Measurements from ENCODE around the gene EXOC1L.

EXOC1L gene

GRCh38 chr4:55819634-55820033 lies at the start of gene EXOC1L:
Gene EXOC1L (plus strand): TSS chr4:55819790. CDS start chr4:55820027, 237 bp downstream.
- DNase-seq = no peak

- no peak for DNase-seq
These were observed 48.9 kb upstream of the EXOC1L start for GRCh38 chr4:55770662-55771061.

DNA sequence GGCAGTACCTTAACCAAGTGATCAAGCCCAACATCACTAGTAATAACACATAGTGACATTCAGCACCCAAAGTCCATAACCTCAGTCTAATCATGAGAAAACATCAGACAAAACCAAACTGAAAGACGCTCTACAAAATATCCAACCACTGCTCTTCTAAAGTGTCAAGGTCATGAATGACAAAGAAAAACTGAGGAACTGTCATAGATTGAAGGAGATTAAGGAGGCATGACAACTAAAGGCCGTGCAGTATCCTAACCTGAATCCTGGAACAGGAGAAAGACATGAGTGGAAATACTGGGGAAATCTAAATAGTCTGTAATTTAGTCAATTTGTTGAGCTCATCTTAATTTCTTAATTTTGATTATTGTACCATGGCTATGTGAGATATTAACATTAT lies 38.2 kb upstream of the EXOC1L start:
- DNase-seq = no peak

DNA sequence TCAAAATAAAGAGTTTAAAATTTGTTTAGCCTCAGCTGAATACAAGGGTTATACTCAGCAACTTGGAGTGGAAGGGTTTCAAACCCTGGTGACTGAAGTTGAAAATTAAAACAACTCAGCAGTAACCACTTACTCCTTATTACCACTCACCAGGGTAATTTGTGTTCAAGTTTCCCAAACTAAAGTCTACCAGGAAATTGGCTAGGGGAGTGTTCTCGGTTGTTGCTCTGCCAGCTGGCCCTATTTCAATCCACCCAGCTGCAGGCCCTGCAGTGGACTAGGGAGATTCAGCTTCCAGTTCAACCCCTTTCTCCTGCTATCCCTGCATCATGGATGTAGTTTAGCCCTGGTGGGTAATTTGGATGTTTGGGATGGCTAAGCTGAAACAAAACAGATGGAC lies 37.8 kb upstream of the EXOC1L start:
- DNase-seq = no peak

DNA sequence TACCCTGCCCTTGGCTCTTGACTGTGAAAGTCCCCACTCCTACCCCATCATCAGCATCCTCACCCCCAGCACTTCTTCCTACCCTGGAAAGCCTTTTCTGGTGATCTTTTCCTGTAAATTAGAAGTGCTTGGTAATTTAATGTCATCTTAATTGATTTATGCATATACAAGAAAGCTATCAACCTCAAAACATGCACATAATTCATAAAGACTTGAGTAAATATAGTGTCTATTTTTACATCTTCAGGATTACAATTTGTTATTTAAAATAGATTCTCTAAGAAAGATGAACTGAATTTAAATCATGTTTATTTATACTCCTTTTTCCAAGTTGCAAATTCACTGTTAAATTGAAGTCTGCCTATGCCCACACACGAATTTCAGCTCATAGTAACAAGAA lies 36.0 kb upstream of the EXOC1L start:
- DNase-seq = no peak

GRCh38 chr4:55784747-55785146 lies 34.8 kb upstream of the EXOC1L start:
- no peak for DNase-seq

DNA sequence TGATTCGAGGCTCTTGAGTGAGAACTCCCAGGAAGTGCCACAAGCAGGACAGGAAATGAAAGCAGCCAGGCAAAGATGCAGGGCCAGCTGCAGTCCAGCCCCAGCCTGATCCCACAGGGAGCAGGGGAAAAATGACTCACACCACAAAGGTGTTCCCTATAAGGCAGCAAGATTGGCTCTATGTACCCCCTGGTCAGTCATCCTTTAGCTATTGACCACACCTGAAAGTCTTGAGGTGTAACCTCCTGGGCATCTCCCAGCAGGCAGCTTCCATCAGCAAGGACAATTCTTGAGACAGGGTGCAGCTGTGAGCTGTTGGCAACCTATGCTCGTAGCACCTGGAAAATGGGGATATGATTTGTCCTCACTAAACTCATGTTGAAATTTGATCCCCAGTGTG lies 27.9 kb upstream of the EXOC1L start:
- no peak for DNase-seq

GRCh38 chr4:55793479-55793878 lies 26.1 kb upstream of the EXOC1L start:
- no peak for DNase-seq

DNA sequence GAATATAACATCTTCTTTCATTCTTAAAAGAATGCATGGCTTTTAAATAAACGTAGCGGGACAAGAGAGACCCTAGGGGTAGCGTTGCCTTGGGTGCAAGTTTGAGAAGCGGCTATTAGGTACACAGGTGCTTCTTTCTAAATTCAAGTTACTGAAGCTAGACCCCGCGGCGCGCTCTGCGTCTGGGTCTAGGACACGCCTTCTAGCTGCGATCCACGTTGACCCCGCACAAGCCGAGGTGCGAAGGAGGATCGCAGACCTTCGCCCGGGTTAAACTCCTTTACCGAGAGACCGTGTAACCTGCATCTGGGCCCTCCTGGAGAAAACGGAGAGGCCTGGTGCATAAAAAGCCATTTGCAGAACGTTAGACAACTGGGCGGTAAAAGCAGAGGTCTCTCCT lies 25.5 kb upstream of the EXOC1L start:
- DNase-seq = no peak

GRCh38 chr4:55795341-55795740 lies 24.2 kb upstream of the EXOC1L start:
- DNase-seq = no peak

- DNase-seq = no peak
These were observed 18.1 kb upstream of the EXOC1L start for GRCh38 chr4:55801498-55801897.

- no peak for DNase-seq
These were observed 12.0 kb upstream of the EXOC1L start for GRCh38 chr4:55807556-55807955.

GRCh38 chr4:55808186-55808585 lies 11.4 kb upstream of the EXOC1L start:
- no peak for DNase-seq

GRCh38 chr4:55808632-55809031 lies 11.0 kb upstream of the EXOC1L start:
- DNase-seq = no peak

DNA sequence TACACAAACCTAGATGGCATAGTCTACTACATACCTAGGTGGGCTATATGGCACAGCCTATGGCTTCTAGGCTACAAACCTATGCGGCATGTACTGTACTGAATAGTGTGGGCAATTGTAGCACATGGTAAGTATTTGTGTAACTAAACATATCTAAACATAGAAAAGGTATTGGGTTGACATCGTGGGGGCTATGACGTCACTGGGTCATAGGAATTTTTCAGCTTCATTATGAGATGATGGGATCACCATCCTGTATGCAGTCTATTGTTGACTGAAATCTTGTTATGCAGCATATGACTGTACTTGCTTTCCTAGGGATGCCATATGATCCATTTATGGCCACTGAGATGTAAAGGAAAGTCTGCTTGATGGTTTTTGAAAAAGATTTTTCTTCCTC lies 1.9 kb upstream of the EXOC1L start:
- no peak for DNase-seq

GRCh38 chr4:55820279-55820678 lies 689 bp downstream of the EXOC1L start:
- no peak for DNase-seq

GRCh38 chr4:55822329-55822728 lies 2.7 kb downstream of the EXOC1L start:
- DNase-seq = no peak

DNA sequence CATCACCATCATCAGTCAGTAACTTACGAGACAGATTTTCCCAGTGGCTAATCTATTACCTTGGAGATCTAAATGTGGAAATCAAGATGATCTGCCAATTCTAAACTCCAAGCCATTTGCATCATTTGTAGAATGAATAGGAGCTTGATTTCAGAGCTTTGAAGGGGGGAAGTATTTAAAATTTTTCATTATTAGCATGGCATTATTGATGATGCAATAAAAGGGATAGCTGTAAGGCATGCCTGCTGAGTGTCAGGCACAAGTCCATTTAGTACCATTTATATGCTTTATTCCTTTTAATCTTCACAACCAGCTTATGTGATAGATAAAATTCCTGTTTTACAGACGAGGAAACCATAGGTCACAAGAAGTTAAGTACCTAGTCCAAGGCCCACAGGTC lies 5.3 kb downstream of the EXOC1L start:
- no peak for DNase-seq

- no peak for DNase-seq
These were observed 7.4 kb downstream of the EXOC1L start for GRCh38 chr4:55826986-55827385.

DNA sequence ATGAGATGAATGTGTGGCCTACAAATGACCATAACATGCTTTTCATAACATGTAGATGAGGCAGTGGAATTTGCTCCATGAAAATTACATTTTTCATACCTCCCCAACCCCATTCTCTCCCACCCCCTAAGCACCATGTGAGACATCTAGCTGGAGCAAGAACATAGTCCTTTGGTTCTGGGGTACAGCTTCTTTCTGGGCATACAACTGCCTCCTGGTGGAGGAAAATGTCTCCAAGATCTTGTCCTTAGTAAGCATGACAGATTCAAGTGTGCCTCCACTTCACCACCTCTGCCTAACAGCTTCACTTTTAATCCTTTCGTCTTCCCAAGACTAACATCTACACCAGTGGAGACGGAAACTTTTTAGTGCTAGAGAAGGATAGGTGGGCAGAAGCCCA lies 8.0 kb downstream of the EXOC1L start:
- DNase-seq = no peak

DNA sequence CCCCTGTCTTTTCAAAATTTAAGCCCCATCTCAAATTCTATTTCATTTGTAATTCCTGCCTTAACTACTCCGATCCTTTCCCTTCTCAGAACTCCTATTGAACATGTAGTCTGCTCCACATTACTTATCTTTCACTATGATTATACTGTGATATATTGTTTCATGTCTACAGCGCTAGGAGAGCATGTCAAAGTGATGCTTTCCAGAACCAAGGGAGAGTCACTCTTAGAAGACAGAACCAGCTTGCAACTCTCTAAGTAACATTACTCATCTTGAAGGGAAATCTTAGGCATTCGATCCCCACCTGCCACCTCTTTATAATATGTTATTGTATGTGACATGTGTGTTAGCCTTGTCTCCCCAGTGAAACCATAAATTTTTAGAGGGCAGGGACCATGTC lies 10.5 kb downstream of the EXOC1L start:
- no peak for DNase-seq

DNA sequence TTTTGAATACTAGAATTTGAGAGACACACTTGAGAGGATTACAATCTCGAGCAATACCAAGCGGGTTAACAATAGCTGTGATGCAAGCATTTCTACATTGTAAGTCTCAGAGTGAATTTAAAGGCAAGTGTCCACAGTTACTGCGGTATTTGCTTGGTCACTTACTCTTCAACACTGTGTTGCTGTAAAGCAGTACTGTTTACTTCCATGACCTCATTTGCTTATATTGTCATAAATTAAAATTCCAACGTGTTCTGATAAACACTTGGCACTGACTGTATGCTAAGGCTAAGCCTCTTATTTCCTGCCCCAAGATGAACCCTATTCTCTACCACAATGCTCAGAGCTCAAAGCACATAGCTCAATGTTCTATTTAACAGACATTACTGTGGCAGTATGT lies 11.1 kb downstream of the EXOC1L start:
- no peak for DNase-seq

DNA sequence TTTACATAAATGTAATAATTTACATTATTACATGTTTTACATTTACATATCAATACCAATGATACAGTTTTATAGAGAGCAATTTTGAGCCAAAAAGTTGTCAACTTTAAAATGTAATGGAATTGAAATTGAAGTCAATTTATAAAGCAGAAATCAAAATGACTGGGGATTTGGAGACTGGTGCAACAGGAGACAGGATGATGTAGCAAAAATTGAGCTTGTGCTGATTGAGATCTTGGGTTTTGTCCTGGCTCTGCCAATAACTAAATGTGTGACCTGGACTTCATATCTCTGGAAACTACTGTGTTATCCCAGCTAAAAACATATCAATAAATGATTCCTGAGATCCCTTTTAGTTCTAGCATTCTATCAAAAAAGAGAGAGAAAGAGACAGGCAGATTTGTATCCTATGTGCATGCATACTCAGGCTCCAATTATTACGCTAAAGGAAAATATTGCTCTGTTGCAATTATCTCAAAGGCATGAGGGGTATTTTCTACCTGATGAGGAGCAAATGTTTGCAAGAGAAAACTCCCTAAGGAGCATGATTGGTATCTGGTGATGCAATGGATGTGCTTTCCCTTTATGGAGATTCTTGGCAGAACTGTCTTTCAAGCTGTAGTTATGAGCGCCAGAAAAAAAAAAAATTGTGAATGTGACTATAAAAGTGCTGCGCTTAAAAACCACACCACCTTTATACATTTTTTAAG lies 14.7 kb downstream of the EXOC1L start:
- DNase-seq = no peak

DNA sequence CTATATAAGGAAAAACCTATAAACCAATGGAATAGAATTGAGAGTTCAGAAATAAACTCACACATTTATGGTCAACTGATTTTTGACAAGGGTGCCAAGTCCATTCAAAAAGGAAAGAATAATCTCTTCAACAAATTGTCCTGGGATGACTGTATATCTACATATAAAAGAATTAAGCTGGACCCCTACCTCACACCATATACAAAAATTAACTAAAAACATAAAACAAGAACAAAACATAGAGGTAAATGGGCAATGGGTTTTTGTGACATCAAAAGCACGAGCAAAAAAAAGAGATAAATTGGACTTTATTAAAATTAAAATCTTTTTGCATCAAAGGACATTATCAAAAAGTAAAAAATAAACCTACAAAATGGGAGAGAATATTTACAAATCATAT lies 18.3 kb downstream of the EXOC1L start:
- no peak for DNase-seq

- no peak for DNase-seq
These were observed 18.8 kb downstream of the EXOC1L start for GRCh38 chr4:55838356-55838755.

- no peak for DNase-seq
These were observed 19.4 kb downstream of the EXOC1L start for GRCh38 chr4:55838952-55839351.
